Fibroblast of lung (primary cell): ENCODE measurements around the gene LGR6.

Experiments
- CTCF ChIP-seq, 2 donors: IDR thresholded peaks in 1 of 2; conservative IDR thresholded peaks in 1 of 2; 1 replicate in 1 of 2; 2 replicates in 1 of 2; pipeline ENCODE4 v1.5.1; 2011 to 2012; ENCODE audit warnings: low read length in 2 of 2, control low read depth in 1 of 2, inconsistent platforms in 1 of 2, low read depth in 1 of 2, mild to moderate bottlenecking in 1 of 2
- EZH2 ChIP-seq: IDR thresholded peaks from 2 replicates; pipeline ENCODE4 v1.5.1; 2012; ENCODE audit warnings: low read length, control low read depth, mild to moderate bottlenecking; ENCODE audit errors: missing control alignments

DNA sequence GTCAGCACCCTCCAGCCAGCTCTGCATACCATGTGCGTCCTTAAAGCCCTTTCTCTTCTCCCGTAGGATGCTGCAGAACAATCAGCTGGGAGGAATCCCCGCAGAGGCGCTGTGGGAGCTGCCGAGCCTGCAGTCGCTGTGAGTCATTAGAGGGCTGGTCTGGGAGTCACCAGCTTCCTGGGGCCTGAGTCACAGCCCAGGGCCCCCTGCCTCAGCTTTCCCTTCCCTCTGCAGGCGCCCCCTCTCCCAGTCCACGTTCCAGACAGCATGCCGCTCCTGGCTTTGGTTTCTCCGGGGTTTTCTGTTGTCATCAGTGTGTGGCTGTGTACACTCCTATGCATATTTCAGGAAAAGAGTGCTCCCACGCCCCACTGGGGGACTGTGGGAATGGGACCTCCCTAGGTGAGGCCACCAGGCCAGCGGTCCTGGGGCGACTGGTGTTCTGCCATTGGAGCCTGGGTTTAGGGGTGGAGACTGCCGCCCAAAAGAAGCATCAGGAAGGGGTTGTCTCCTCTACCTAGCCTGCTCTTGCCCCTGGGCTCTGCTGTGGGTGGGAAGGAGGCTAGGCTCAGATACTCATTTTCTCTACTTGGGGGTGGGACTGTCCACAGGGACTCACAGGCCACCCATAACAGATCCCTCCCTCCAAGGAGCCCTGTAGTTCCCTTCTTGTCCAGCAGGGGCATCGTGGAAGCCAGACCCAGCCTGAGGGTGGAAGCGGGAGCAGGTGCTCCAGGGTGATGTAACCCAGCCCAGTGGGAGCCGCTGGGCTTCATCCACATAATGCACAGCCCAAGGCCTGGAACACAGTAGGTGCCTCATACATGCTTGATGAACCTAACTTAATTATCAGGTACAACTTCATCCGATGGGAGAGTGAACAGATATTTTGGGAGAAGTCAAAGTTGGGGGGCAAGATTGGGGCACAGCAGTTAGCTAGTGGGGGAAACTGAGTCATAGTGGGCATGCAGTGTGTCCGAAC lies 42.5 kb downstream of the LGR6 start:
- TF ChIP-seq EZH2 (no peak), CTCF (conservative IDR thresholded peaks at IDR 0.05 in 1 of 2, IDR thresholded peaks at IDR 0.05 in 1 of 2; ENCODE audit: low read depth in 1 of 2, low read length in 2 of 2) (peak; percentile 79 to 97)
